GM21529 (cell line): ENCODE data around the gene ARHGEF19.
"Not testable (repeated sequence)": the region's sequence is repeated elsewhere in the genome, so short reads cannot be mapped to it uniquely, and the experiment has no call there.

Source experiments
- ATAC-seq: cut with Tn5 transposase; IDR thresholded peaks from one replicate; pipeline ENCODE4 v1.9.1; 2021; ENCODE audit not compliant: unreplicated experiment

ARHGEF19 gene

DNA sequence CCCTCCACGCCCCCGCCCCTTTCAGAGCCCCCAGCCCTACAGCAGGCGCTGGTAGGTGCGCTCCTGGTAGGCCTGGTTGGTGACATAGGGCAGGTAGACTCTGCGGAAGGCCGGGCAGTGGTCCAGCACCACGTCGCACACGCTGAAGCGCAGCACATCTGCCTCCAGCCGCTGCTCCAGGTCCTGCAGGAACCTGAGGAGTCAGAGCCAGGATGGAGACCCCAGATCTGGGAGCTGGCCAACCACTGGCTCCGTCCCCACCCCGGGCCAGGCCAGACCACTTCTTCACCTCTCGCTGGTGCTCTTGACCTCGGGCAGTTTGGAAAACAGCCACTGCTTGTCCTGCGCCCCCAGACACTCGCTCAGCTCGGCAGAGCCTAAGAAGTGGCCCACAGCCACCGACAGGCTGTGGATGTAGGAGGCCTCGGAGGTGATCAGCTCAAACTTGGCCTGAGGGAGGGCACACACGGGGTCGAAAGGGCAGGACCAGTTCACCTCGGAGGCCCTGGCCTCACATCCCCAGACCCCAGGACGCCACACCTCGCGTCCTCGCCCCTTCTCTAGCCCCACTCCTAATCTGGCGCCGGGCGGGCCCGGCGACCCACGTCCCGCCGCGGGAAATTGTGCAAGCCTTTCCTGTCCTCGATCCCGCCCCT lies 6.4 kb downstream of the ARHGEF19 start:
- no peak for ATAC-seq

DNA sequence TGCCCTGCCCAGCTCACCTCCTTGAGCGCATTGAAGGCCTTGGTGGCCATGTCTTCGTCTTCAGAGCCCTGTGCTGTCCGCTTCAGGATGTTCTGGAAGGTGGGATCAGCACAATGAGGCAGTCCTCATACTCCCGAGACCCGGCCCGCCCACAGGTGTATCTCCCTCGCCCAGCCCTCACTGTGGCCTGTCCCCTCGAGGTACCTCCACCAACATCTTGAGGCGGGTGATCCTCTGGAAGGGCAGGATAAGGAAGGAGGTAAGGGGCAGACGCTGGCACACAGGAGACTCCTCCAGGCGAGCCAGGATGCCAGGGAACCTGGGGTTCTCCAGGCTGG lies 7.1 kb downstream of the ARHGEF19 start:
- ATAC-seq = no peak

DNA sequence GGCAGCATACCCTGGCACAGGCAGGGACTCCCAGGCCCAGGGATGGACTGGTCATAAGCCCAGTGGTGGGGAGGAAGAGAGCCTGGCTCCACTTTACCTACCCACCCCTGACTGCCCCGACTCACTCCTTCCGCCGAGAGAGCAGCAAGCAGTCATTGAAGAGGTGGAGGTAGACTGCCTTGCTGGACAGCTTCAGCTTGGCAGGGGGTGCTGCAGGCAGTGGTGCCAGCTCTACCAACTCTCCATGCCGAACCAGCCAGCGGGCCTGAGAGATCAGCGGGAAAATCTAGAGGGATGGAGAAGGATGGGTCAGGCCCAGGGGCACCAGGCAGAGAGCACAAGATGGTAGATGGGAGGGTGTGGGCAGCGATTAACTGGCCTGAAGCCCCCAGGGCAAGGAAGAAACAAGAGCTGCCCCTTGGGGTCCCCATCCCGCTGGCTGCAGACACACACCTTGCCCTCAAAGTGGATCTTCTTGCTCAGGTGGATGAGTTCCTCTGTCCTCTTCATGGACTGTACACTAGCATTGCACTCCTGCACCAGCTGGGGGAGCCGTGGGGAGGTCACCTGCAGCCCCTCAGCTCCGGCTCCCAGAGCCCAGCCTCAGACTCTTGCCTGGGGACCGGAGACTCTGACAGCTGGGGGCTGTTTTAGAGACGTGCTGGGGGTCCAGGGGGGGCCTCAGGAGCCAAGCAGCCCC lies 7.7 kb downstream of the ARHGEF19 start:
- no peak for ATAC-seq

DNA sequence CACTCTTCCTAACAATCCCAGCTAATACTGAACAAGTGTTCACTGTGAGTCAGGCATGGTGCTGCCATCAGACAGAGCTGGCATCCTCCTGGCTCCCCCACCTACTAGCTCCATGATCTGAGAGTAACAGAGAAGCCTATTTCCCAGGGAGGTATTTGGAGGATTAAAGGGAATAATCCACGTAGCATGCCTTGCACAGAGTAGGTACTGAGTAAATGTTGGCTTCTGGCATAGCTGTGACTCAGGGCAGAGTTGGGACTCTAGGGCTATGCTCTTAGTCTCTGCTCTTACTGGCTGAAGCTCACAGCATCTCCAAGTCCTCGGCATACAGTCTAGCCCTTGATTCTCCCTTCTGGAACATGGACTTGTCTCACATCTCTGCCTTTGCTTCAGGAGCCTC lies 8.2 kb downstream of the ARHGEF19 start:
- ATAC-seq = no peak

DNA sequence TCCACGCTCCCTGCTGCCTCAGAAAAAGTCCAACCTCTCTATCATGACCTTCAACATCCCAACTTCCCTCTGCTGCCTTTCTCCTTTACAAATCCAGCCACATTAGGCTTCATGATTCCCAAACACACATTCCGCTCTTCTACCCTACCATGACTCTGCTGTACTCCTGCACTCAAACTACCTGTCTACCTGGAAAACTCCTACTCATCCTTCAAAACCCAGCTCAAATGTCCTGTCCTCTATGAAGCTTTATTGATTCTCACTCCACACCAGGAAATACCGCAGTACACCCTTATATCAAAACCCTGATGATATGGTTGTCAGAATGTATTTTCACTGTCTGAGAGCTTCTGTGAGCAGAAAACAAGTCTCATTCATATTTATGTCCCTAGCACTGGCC lies 8.9 kb downstream of the ARHGEF19 start:
- no peak for ATAC-seq

DNA sequence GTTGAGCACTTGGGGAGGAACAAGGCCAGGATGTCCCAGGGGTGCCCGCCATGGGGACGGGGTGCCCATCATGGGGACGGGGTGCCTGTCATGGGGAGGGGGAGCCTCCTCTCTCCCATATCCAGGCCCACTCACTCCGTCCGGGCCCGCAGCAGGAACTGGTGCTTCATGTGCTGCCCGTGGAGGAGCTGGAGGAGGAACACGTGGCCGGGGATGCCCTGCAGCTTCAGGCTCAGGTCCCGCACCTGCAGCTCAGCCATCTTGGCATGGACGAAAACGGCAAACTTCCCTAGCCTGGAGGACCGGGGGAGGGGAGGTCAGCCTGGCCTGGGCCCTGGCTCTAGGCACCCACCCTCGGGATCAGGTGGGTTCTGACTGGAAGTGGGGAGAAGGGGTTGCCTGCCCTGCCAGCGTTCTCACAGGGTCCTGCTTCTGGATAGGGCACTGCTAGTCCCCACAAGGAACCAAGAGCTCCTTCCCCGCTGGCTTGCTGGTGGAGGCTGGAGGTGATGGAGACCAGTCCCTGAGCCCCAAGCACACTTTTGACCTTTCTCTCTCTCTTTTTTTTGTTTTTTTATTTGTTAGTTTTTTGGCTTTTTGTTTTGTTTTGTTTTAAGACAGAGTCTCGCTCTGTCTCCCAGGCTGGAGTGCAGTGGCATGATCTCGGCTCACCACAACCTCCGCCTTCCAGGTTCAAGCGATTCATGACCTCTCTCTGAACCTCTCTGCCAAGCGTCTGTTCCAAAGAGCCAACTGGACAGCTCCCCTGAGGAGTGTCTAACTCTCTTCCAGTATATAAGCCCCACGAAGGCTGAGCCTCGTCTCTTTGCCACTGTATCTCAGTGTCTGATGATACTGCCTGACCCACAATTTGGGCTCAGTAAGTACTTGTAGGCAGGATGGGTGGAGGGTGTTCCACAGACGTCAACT lies 9.9 kb downstream of the ARHGEF19 start:
- ATAC-seq = no peak

DNA sequence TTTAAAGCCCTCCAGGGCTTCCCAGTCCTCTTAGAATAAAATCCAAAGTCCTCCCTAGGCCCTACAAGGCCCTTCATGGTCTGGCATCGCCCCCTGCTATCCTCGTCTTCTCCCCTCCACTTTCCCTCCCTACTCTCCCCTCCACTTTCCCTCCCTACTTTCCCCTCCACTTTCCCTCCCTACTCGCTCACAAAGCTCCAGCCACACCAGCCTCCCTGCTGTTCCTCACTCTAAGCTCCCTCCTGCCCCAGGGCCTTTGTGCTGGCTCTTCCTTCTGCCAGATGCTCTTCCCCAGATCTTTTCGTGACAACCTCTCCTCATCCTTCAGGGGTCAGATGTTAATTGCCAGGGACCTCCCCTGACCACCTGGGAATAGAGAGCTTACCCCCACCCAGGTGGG lies 12.8 kb downstream of the ARHGEF19 start:
- ATAC-seq = no peak

DNA sequence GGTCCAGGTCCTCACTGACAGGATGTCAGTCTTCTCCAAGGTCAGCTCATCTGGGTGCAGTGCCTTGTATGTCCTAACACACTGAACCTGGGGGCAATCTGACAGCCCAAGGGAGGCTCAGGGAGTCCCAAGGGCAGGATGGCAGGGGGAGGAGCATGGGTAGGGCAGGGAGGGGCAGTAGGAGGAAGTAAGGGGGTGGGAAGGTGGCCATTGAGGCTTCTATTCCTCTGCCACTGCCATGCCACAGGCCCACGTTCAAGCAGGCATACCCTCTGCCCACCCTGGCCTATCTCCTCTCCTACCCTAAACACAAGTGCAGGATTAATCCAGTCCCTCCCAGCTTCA lies 13.3 kb downstream of the ARHGEF19 start:
- ATAC-seq = no peak

DNA sequence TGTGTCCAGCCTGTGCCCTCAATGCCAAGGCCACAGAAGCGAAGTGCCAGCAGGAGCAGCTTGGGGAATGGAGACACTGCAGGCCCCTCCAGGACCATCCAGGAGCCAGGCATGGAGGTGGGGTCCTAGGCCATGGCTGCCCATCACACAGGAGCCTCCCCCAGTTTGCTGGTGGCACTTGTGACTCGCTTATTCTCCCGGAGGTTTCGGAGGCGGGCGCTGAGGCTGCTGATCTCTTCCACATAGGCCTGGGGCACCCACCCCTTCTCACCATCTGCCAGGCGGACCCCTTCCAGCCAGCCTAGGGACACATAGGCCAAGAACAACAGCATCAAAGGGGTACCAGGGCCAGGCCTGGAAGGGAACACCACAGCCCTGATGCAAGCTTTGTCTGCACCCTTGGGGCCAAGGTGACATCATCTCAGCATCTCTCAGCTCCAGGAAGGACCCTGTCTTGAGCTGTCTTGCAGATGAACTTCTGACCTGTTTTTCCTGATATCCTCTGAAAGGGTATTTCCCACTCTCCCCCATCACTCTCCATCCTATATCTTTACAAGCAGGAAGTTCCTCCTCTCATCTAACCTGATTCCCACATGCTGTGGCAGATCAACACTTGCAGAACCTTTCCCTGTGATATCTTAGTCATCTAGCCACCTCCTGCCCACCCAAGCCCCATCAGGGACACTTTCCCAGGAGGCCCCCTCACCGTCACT lies 13.9 kb downstream of the ARHGEF19 start:
- no peak for ATAC-seq

DNA sequence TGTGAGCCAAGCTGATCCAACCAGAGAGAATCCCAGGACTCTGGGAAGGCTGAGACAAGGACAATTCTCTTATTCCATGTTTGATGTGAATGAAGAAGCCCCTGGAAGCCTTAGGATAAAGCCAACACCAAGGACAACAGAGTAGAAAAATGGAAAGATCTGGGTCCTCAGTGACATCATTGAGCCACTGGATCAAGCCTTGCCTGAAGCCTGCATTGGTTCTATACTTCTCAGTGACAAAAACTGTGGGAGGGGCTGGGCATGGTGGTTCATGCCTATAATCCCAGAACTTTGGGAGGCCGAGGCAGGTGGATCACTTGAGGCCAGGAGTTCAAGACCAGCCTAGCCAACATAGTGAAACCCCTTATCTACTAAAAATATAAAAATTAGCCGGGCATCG lies 15.6 kb downstream of the ARHGEF19 start:
- no peak for ATAC-seq

DNA sequence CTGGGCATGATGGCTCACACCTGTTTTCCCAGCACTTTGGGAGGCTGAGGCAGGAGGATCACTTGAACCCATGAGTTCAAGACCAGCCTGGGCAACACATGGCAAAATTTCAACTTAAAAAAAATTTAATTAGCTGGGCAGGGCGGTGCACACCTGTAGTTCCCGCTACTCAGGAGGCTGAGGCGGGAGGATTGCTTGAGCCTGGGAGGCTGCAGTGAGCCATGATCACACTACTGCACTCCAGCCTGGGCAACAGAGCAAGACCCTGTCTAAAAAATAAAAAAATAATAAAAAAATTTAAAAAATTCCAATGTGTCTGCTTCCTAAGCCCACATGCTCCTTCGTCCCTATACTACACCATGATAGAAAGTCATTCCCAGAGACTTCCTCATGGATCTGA lies 16.3 kb downstream of the ARHGEF19 start:
- not testable (repeated sequence) for ATAC-seq

DNA sequence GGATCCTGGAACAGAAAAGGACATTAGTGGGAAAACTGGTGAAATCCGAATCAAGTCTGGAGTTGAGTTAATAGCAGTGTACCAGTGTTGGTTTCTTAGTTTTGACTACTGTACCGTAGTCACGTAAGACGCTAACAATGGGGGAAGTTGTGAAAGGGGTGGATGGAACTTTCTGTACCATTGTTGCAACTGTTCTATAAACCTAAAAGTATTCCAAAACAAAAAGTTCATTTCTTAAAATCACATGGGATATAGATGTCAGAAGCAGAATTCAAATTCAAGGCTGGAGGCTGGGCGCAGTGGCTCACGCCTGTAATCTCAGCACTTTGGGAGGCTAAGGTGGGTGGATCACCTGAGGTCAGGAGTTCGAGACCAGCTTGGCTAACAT lies 16.9 kb downstream of the ARHGEF19 start:
- no peak for ATAC-seq

DNA sequence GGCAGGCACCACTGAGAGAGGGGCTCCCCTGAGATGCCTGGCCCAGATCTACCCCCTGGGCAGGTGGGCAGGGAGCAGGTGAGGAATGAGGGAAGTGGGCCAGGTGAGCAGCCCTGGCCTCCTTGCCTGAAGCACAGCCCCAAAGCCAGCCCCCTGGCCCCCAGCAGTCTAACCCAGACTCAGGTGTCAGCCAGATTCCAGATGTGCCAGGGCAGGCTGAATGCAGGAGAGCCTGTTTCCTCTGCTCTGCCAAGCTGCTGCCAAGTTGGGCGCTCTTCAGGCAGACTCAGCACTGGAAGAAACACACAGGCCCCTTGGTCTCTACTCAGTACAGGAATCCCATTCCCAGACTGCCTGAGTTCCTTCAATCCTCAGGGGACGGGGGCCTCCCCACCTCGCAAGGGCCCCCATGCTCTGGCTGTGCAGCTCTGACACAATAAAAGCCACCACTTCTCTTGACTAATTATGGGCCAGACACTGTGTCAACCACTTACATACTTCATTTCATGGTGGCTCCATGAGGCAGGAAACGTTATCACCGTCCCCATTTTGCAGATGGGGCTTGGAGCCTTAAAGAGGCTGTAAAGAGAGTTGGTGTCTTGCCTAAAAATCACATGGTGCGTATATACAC lies 20.4 kb downstream of the ARHGEF19 start:
- ATAC-seq = no peak

DNA sequence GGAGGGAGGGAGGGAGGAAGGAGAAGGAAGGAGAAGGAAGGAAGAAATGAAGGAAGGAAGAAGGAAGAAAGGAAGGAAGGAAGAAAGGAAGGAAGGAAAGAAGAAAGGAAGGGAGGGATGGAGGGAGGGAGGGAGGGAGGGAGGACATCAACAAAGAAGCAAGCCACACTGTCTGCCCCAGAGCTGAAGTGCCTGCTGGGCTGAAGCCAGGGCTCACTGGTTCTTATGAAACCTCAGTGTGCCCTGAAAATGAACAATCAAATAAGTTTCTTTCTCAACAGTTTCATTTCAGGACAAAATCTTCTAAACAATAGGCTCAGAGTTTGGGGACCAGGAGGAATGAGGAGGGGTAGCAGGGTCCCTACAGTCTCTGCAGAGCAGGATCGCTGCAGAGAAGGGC lies 21.1 kb downstream of the ARHGEF19 start:
- ATAC-seq = no peak

DNA sequence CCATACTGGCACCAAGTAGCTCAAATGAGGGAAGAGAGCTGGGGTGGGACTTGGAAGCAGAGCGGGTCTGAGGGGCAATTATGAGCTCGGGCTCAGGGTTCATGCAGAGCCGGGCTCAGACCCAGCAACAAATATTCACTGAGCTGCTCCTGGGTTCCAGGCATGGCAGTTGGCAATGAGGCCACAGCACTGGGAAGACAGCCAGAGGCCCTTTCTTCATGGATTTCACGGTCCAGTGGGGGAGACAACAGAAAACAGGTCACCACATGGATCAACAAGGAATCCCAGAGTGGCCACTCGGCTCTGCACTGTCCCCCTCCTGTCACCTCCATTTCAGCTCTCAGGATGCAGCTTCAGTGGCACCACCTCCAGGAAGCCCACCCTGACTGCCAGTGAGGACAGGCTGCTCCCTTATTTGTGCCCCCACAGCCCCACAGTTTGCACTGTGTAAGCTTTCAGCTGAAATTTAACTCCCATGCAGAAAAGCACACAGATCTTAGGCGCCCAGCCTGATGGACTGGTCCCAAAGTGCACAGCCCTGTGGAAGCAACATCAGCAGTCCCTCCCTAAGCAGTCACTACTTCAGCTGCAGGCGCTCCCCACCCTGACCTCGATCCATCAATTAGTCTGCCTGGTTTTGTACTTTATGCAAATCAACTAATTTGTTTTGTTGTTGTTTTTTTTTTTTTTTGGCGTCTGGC lies 22.4 kb downstream of the ARHGEF19 start:
- ATAC-seq = no peak

DNA sequence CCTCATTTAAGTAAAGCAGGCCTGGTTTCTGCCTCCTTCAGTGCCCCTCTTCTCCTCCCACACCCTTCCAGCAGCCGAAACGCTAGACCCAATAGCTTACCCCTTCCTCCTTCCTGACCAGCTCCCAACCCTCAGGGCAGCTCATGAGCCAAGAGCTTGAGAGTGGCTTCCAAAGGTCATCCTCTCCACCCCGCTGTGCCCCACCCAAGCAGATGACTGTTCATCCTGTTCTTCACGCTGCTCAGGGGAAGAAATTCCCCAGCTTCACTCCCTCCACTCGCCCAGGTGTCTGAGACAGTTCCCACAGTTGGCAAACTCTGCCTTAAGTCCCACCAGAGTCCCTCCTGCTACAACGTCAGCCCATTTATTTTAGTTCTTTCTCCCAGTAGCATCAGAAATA lies 23.4 kb downstream of the ARHGEF19 start:
- ATAC-seq = no peak

DNA sequence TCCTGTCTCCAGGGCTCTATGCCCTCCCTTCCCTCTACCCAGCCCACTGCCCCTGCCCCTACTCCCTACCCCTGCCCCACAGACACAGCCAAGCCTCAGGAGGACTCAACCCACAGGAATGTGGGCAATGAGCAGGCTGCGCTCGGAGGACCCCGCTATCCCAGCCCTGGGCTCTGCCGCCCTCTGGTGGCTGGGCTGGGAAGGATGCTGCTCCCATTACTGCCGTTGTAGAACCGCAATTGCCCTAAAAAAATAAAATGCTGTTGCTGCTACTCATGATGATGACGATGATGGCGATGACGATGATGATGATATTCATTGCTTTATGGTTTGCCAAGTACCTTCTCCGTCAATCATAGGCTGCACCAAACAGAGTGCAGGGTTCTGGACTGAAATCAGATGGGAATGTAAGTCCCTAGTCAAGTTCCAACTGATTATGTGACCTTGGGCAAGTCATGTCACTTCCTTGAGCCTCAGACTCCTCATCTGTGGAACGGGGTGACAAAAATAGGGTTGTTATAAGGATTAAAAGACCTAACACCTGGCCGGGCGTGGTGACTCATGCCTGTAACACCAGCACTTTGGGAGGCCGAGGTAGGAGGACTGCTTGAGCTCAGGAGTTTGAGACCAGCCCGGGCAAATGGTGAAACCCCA lies 24.6 kb downstream of the ARHGEF19 start:
- ATAC-seq = no peak

DNA sequence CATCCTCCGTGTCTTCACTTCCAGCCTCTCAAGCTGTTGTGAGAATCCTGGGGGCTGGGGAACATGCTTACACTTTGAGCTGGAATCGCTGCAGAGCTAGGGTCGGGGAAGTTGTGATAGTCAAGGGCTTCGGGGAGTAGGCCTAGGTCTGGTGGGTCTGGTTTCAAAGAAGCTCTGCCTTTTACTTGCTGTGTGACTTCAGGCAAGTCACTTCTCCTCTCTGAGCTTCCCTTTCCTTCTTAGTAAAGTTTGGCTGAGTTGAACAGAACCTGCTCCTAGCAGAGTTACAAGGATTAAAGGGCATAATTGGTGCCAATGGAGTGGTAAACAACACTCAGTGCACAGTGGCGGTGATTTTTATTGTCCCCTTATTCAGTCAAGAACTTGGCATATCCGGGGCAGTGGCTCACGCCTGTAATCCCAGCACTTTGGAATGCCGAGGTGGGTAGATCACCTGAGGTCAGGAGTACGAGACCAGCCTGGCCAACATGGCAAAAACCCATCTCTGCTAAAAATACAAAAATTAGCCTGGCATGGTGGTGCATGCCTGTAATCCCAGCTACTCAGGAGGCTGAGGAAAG lies 25.7 kb downstream of the ARHGEF19 start:
- ATAC-seq = no peak

DNA sequence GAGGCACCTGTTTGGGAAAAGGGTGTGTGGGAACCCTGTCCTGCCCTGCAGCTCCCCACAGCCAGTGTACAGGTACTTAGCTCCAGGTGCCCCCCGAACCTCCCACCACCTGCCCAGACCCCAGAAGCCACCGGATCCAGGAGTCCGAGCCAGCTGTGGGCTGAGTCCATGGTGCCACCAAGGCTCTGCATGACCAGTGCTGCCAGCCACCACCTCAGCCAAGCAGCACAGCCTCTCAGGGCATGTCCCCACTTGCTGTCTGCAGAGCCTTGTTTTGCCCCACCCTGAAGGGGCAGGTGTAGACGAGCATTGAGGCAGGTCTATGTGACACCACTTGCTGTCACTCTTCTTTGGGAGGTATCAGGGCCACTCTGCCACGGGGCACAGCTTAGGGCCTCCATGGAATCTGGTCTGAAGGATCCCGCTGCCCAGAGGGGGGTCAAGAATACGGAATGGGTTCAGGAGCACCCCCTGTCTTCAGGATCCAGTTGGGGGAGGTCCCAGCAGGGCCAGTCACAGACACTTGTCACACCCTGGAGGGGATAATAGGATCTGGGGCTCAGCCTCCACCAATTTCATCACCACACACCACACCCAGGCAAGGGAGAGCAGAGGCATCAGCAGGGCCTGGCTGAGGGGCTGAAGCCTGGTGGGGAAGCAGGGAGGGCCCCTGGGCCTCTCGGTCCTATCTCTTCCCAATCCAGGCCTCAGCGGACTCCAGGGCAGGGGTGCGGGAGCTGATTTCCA lies 27.7 kb downstream of the ARHGEF19 start:
- no peak for ATAC-seq
